ENCODE measurements around the gene CACNA1H.

The CACNA1H gene

GRCh38 chr16:1156983-1157638 lies 4.2 kb downstream of the CACNA1H start:
- DNase-seq (ENCODE audit: low spot score in 2 of 2) (no peak), ATAC-seq (no peak)
- Mint-ChIP-seq H3K36me3 (no peaks in the 10 kb centered on the region), H3K27ac (no peak overlapping the region), H3K4me3 (no peak overlapping the region), H3K9me3 (no peaks in the 10 kb centered on the region), H3K4me1 (no peaks in the 10 kb centered on the region)

GRCh38 chr16:1157639-1158455 lies 4.9 kb downstream of the CACNA1H start:
- Mint-ChIP-seq H3K36me3 (no peaks in the 10 kb centered on the region), H3K9me3 (no peaks in the 10 kb centered on the region), H3K4me1 (no peaks in the 10 kb centered on the region), H3K4me3 (no peak overlapping the region), H3K27ac (no peak overlapping the region)
- no peak for DNase-seq (ENCODE audit: low spot score in 2 of 2)
- no peak for ATAC-seq

- ATAC-seq (no peak), DNase-seq (ENCODE audit: low spot score in 2 of 2) (no peak)
- no peak overlapping the region for H3K27ac Mint-ChIP-seq
- H3K9me3 Mint-ChIP-seq: no peaks in the 10 kb centered on the region
- H3K4me1 Mint-ChIP-seq: no peaks in the 10 kb centered on the region
- H3K4me3 Mint-ChIP-seq: no peak overlapping the region
- no peaks in the 10 kb centered on the region for H3K36me3 Mint-ChIP-seq
Observed at GRCh38 chr16:1158456-1159324, 5.8 kb downstream of the CACNA1H start.

GRCh38 chr16:1159325-1159972 lies 6.5 kb downstream of the CACNA1H start:
- no peak overlapping the region for H3K27ac Mint-ChIP-seq
- H3K36me3 Mint-ChIP-seq: no peaks in the 10 kb centered on the region
- H3K4me3 Mint-ChIP-seq: no peak overlapping the region
- no peaks in the 10 kb centered on the region for H3K9me3 Mint-ChIP-seq
- no peaks in the 10 kb centered on the region for H3K4me1 Mint-ChIP-seq
- ATAC-seq (no peak), DNase-seq (ENCODE audit: low spot score in 2 of 2) (no peak)

- Mint-ChIP-seq H3K9me3 (no peaks in the 10 kb centered on the region), H3K4me3 (no peak overlapping the region), H3K4me1 (no peaks in the 10 kb centered on the region), H3K36me3 (no peaks in the 10 kb centered on the region), H3K27ac (no peak overlapping the region)
- ATAC-seq: no peak
- no peak for DNase-seq (ENCODE audit: low spot score in 2 of 2)
Observed at GRCh38 chr16:1159973-1160772, 7.3 kb downstream of the CACNA1H start.

- Mint-ChIP-seq H3K36me3 (no peaks in the 10 kb centered on the region), H3K4me1 (no peaks in the 10 kb centered on the region), H3K27ac (no peak overlapping the region), H3K9me3 (no peaks in the 10 kb centered on the region), H3K4me3 (no peak overlapping the region)
- ATAC-seq (no peak), DNase-seq (ENCODE audit: low spot score in 2 of 2) (no peak)
Observed at GRCh38 chr16:1160773-1161348, 8.0 kb downstream of the CACNA1H start.

- no peak for DNase-seq (ENCODE audit: low spot score in 2 of 2)
- ATAC-seq: no peak
- Mint-ChIP-seq H3K4me3 (no peak overlapping the region), H3K9me3 (no peaks in the 10 kb centered on the region), H3K27ac (no peak overlapping the region), H3K36me3 (no peaks in the 10 kb centered on the region), H3K4me1 (no peaks in the 10 kb centered on the region)
Observed at GRCh38 chr16:1162701-1163566, 10.0 kb downstream of the CACNA1H start.

GRCh38 chr16:1163567-1164055 lies 10.7 kb downstream of the CACNA1H start:
- Mint-ChIP-seq H3K36me3 (no peaks in the 10 kb centered on the region), H3K9me3 (no peaks in the 10 kb centered on the region), H3K4me1 (no peaks in the 10 kb centered on the region), H3K27ac (no peak overlapping the region), H3K4me3 (no peak overlapping the region)
- ATAC-seq (no peak), DNase-seq (ENCODE audit: low spot score in 2 of 2) (no peak)

GRCh38 chr16:1164382-1164781 lies 11.5 kb downstream of the CACNA1H start:
- ATAC-seq: no peak
- no peak overlapping the region for H3K4me3 Mint-ChIP-seq
- no peak overlapping the region for H3K27ac Mint-ChIP-seq

GRCh38 chr16:1164975-1165374 lies 12.1 kb downstream of the CACNA1H start:
- Mint-ChIP-seq H3K4me3 (no peak overlapping the region), H3K27ac (no peak overlapping the region), H3K36me3 (no peaks in the 10 kb centered on the region), H3K9me3 (no peaks in the 10 kb centered on the region), H3K4me1 (no peaks in the 10 kb centered on the region)
- no peak for DNase-seq (ENCODE audit: low spot score in 2 of 2)
- no peak for ATAC-seq

More at GRCh38 chr16:1164382-1164781, 11.5 kb downstream of the CACNA1H start:
- DNase-seq (ENCODE audit: low spot score in 2 of 2): no peak
- H3K36me3 Mint-ChIP-seq: no peaks in the 10 kb centered on the region
- H3K9me3 Mint-ChIP-seq: no peaks in the 10 kb centered on the region
- H3K4me1 Mint-ChIP-seq: no peaks in the 10 kb centered on the region

GRCh38 chr16:1165511-1165910 lies 12.6 kb downstream of the CACNA1H start:
- no peak for ATAC-seq
- H3K36me3 Mint-ChIP-seq: no peaks in the 10 kb centered on the region
- no peaks in the 10 kb centered on the region for H3K4me1 Mint-ChIP-seq
- no peak for DNase-seq (ENCODE audit: low spot score in 2 of 2)
- H3K9me3 Mint-ChIP-seq: no peaks in the 10 kb centered on the region
- H3K4me3 Mint-ChIP-seq: no peak overlapping the region
- no peak overlapping the region for H3K27ac Mint-ChIP-seq

GRCh38 chr16:1167276-1168107 lies 14.6 kb downstream of the CACNA1H start:
- Mint-ChIP-seq H3K36me3 (no peaks in the 10 kb centered on the region), H3K9me3 (no peaks in the 10 kb centered on the region), H3K4me3 (no peak overlapping the region), H3K4me1 (no peaks in the 10 kb centered on the region), H3K27ac (no peak overlapping the region)
- ATAC-seq: no peak
- DNase-seq (ENCODE audit: low spot score in 2 of 2): no peak

GRCh38 chr16:1168837-1169236 lies 15.9 kb downstream of the CACNA1H start:
- Mint-ChIP-seq H3K9me3 (no peaks in the 10 kb centered on the region), H3K4me3 (no peak overlapping the region), H3K4me1 (no peaks in the 10 kb centered on the region), H3K27ac (no peak overlapping the region), H3K36me3 (no peaks in the 10 kb centered on the region)
- DNase-seq (ENCODE audit: low spot score in 2 of 2) (no peak), ATAC-seq (no peak)
